Thyroid gland (tissue), 4 donors: ENCODE measurements around the gene PTP4A2. TPM values are rescaled to one million over a fixed set of nuclear protein-coding genes. Genes with fewer than 3 reads are reported as not detected.

Source experiments
- DNase-seq, 2 donors: peaks; one replicate each; pipeline ENCODE4 v3.0.0-alpha.2; 2019
- H3K27ac ChIP-seq, 3 donors: fragments of 200-600 bp; sonication (generic); 1 replicate in 2 of 3; 2 replicates in 1 of 3; pipeline ENCODE4 v1.5.1; 2016 to 2019; ENCODE audit warnings: mild to moderate bottlenecking in 1 of 3, moderate library complexity in 1 of 3
- H3K27me3 ChIP-seq: fragments of 200-600 bp; sonication (generic); one replicate; pipeline ENCODE4 v1.5.1; 2019
- H3K36me3 ChIP-seq, 2 donors: fragments of 200-600 bp; sonication (generic); one replicate each; pipeline ENCODE4 v1.5.1; 2016 to 2019
- H3K4me1 ChIP-seq, 2 donors: fragments of 200-600 bp; sonication (generic); one replicate each; pipeline ENCODE4 v1.5.1; 2017 to 2019
- H3K4me3 ChIP-seq, 3 donors: fragments of 200-600 bp; sonication (generic); replicated peaks in 1 of 3; 1 replicate in 2 of 3; 2 replicates in 1 of 3; pipeline ENCODE4 v1.5.1; 2016; ENCODE audit warnings: mild to moderate bottlenecking in 1 of 3
- H3K9me3 ChIP-seq: fragments of 200-600 bp; sonication (generic); one replicate; pipeline ENCODE4 v1.5.1; 2017
- POLR2A ChIP-seq, 2 donors: fragments of 450-650 bp; IDR thresholded peaks; one replicate each; pipeline ENCODE4 v1.6.1; 2017; ENCODE audit warnings: antibody characterized with exemption in 2 of 2, mild to moderate bottlenecking in 2 of 2, moderate library complexity in 1 of 2
- WGBS, 2 donors: methylation state at CpG; one replicate each; pipeline ENCODE4 v1.1.5; 2017; 5-methylcytosine and 5-hydroxymethylcytosine counted together
- intact Hi-C: fragments of 100-400 bp; cut with DNase I; formaldehyde crosslinking; loops from one replicate; pipeline ENCODE4 v1.15.1; 2023
- total RNA-seq, 4 donors: library from RNA; depleted of rRNA; stranded (reverse); fragments of >200 nt; gene quantifications; one replicate each; pipeline ENCODE4 v1.2.3, GENCODE V29; 2016
- TF ChIP-seq, protein P1 (sequence below), 6 experiments: fragments of 200-600 bp in 3 of 6; fragments of 450-650 bp in 3 of 6; sonication (generic) in 3 of 6; IDR thresholded peaks; one replicate each; pipeline ENCODE4 v1.5.1; 2016 to 2019; ENCODE audit warnings: antibody characterized with exemption in 6 of 6, mild to moderate bottlenecking in 2 of 6, inconsistent platforms in 1 of 6, moderate library complexity in 1 of 6

The PTP4A2 gene
- total RNA-seq, 4 donors from 2014 or later, result 204 to 507 (median 328) TPM

DNA sequence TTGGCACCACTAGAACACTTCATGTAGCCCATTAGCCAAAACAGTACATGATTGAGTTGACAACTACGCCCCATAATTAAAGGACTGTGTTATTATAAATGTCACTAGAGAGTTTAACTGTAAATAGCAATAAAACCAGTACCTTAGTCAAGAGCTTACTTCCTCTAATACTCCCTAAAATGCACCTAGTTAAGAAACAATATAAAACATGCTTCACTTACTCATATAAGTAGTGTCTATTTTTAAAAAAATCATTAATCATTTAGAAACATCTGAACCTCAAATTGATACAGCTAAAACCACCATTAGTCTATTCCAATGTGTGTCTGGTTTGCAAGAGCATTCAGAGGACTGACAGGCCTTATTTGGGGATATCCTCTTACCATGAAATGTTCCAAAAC is 25.3 kb downstream of the PTP4A2 start:
- Histone ChIP-seq H3K27me3 (no peaks in the 10 kb centered on the region), H3K4me3 (no peak overlapping the region), H3K36me3 (peaks cover 14 to 18% of the 10 kb centered on the region in 2 donors), H3K27ac (no peak overlapping the region), H3K4me1 (peaks cover 0 to 32% of the 10 kb centered on the region in 2 donors), H3K9me3 (no peaks in the 10 kb centered on the region)
- DNase-seq, result no peak
- TF ChIP-seq, protein P1, sequence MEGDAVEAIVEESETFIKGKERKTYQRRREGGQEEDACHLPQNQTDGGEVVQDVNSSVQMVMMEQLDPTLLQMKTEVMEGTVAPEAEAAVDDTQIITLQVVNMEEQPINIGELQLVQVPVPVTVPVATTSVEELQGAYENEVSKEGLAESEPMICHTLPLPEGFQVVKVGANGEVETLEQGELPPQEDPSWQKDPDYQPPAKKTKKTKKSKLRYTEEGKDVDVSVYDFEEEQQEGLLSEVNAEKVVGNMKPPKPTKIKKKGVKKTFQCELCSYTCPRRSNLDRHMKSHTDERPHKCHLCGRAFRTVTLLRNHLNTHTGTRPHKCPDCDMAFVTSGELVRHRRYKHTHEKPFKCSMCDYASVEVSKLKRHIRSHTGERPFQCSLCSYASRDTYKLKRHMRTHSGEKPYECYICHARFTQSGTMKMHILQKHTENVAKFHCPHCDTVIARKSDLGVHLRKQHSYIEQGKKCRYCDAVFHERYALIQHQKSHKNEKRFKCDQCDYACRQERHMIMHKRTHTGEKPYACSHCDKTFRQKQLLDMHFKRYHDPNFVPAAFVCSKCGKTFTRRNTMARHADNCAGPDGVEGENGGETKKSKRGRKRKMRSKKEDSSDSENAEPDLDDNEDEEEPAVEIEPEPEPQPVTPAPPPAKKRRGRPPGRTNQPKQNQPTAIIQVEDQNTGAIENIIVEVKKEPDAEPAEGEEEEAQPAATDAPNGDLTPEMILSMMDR (IDR thresholded peaks at IDR 0.05), result no peak
- TF ChIP-seq POLR2A (IDR thresholded peaks at IDR 0.05), result no peak
- intact Hi-C loops, result no loop called here
- 90 to 96% methylated on average over 1 of the region's 1 CpG for WGBS, 2 donors

DNA sequence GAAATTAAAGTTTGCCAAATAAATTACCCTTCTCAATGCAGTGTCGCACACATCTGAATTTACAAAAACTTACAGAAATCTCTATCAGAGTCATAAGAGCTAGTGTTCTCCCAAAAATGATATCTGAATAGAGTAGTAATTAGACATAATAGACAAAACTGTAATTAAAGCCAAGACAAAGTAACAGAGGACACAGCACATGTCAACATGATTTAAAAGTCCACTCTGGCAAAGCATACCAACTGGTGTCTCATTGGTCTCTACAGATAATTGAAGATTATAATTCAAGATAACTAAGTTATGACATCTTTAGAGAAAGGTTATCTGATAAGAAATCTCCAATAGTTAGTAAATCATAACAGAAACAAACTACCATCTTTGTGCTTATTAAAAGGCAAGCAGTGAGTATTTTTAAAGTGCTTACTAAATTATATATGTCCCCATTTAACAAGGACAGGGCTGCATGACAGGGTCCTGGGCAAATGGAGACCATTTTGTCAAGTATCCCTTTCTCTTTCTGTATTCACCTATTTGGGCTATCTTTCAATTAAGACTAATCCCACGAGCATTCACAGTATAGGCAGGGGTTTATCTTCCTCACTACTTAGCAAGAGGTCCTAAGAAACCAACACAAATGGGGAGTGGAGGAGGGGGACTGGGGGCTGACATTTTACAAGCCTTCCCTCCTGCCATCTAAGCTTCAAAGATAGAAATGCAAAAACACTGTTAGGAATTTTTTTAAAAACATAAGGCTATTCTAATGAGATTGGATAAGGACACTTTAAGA is 26.0 kb downstream of the PTP4A2 start:
- WGBS, 2 donors, result 62 to 83% methylated on average over 2 of the region's 2 CpGs
- no peak for TF ChIP-seq POLR2A (IDR thresholded peaks at IDR 0.05)
- TF ChIP-seq, protein P1 (IDR thresholded peaks at IDR 0.05), result no peak
- intact Hi-C loops, result no loop called here
- Histone ChIP-seq H3K27me3 (no peaks in the 10 kb centered on the region), H3K36me3 (peaks cover 20 to 24% of the 10 kb centered on the region in 2 donors), H3K27ac (no peak overlapping the region), H3K4me1 (peaks cover 0 to 32% of the 10 kb centered on the region in 2 donors), H3K9me3 (no peaks in the 10 kb centered on the region), H3K4me3 (no peak overlapping the region)
- DNase-seq, result no peak

DNA sequence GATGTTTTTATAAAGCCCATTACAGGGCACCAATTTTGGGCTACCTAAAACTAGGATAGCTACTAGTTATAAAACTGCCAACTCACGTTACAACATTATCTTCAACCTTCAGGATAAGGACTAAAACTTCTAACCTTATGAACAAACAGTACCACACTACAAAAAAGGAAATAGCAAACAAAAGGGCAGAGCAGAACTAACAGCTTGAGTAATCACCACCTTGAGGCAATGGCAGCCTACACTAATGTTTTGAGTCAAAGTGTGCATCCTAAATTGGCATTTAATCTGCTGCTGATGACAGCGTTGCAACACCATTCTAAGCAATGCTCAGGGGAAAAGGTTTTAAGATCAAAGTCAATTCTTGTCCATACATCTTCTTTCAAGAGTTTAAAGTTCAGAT is 27.2 kb downstream of the PTP4A2 start:
- H3K27me3 ChIP-seq, result no peaks in the 10 kb centered on the region
- H3K4me1 ChIP-seq, result peaks cover 0 to 30% of the 10 kb centered on the region in 2 donors
- TF ChIP-seq POLR2A (IDR thresholded peaks at IDR 0.05), result no peak
- TF ChIP-seq, protein P1 (IDR thresholded peaks at IDR 0.05), result no peak
- peaks cover 24 to 28% of the 10 kb centered on the region in 2 donors for H3K36me3 ChIP-seq
- 61 to 66% methylated on average over 2 of the region's 2 CpGs for WGBS, 2 donors
- H3K27ac ChIP-seq, result no peak overlapping the region
- no peak overlapping the region for H3K4me3 ChIP-seq
- no peak for DNase-seq
- no peaks in the 10 kb centered on the region for H3K9me3 ChIP-seq
- intact Hi-C loops, result no loop called here

DNA sequence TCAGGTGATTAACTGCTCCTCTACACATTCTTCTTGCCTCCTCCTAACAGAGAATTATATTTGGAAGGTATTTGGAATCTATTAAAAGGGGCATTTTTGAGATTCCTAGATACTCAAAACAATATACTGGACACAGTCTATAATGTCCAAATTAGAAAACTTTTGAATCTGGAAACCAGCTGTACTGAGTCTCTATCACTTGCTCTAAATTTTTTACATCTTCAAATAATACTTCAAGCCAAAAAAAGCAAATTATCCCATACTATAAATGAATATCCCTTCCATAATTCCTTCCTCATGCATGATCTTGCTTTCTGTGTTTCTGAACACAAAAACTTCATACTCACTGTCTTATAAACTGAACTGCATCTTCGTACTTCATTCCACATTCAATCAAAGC is 28.5 kb downstream of the PTP4A2 start:
- Histone ChIP-seq H3K4me3 (no peak overlapping the region), H3K36me3 (peaks cover 24 to 32% of the 10 kb centered on the region in 2 donors), H3K27ac (no peak overlapping the region), H3K4me1 (peaks cover 0 to 19% of the 10 kb centered on the region in 2 donors), H3K27me3 (no peaks in the 10 kb centered on the region), H3K9me3 (no peaks in the 10 kb centered on the region)
- intact Hi-C loops, result no loop called here
- WGBS, 2 donors, result 90 to 94% methylated on average over 1 of the region's 1 CpG
- TF ChIP-seq POLR2A (IDR thresholded peaks at IDR 0.05), result no peak
- TF ChIP-seq, protein P1 (IDR thresholded peaks at IDR 0.05), result no peak
- no peak for DNase-seq

DNA sequence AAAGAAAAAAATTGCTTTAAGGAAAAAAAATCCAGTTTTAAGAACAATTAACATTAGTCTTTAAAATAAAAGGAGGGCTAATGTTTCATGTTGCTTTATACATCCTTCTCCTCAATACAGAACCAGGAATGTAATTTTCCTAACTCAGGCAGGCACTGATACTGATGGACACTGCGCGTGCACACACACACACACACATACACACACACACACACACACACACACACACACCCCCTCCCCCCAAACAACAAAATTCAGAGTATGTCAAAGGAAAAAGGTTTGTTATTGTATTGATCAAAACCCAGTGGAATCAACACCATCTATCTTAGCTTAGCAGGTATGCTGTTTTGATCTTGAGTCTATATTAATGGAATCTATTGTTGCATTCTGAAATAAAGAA is 31.6 kb downstream of the PTP4A2 start:
- no peaks in the 10 kb centered on the region for H3K9me3 ChIP-seq
- no peak overlapping the region for H3K27ac ChIP-seq
- no peak overlapping the region for H3K4me3 ChIP-seq
- H3K36me3 ChIP-seq, result peaks cover 24 to 29% of the 10 kb centered on the region in 2 donors
- no peaks in the 10 kb centered on the region for H3K27me3 ChIP-seq
- 93 to 97% methylated on average over 2 of the region's 2 CpGs for WGBS, 2 donors
- no peak for DNase-seq
- H3K4me1 ChIP-seq, result peaks cover 0 to 3% of the 10 kb centered on the region in 2 donors
- no peak for TF ChIP-seq POLR2A (IDR thresholded peaks at IDR 0.05)
- TF ChIP-seq, protein P1 (IDR thresholded peaks at IDR 0.05), result no peak
- intact Hi-C loops, result no loop called here
